Thyroid gland (tissue), 4 donors: ENCODE results near the gene UBN1.

Experiments
- CTCF ChIP-seq, 6 experiments: fragments of 200-600 bp in 3 of 6; fragments of 450-650 bp in 3 of 6; sonication (generic) in 3 of 6; IDR thresholded peaks; one replicate each; pipeline ENCODE4 v1.5.1; 2016 to 2019; ENCODE audit warnings: antibody characterized with exemption in 6 of 6, mild to moderate bottlenecking in 2 of 6, inconsistent platforms in 1 of 6, moderate library complexity in 1 of 6
- POLR2A ChIP-seq, 2 donors: fragments of 450-650 bp; IDR thresholded peaks; one replicate each; pipeline ENCODE4 v1.6.1; 2017; ENCODE audit warnings: antibody characterized with exemption in 2 of 2, mild to moderate bottlenecking in 2 of 2, moderate library complexity in 1 of 2

- no peak for TF ChIP-seq CTCF (IDR thresholded peaks at IDR 0.05)
- no peak for TF ChIP-seq POLR2A (IDR thresholded peaks at IDR 0.05)
These were observed 80.9 kb downstream of the UBN1 start for GRCh38 chr16:4928227-4928626.
